ENCODE results near the gene RAP2A.

- no peak for TF ChIP-seq CTCF (IDR thresholded peaks at IDR 0.05)
- no peak for TF ChIP-seq POLR2A (IDR thresholded peaks at IDR 0.05)
Measured at GRCh38 chr13:97493456-97493855, 59.5 kb downstream of the RAP2A start.
